ENCODE results near the gene TXNL4A.

The TXNL4A gene

DNA sequence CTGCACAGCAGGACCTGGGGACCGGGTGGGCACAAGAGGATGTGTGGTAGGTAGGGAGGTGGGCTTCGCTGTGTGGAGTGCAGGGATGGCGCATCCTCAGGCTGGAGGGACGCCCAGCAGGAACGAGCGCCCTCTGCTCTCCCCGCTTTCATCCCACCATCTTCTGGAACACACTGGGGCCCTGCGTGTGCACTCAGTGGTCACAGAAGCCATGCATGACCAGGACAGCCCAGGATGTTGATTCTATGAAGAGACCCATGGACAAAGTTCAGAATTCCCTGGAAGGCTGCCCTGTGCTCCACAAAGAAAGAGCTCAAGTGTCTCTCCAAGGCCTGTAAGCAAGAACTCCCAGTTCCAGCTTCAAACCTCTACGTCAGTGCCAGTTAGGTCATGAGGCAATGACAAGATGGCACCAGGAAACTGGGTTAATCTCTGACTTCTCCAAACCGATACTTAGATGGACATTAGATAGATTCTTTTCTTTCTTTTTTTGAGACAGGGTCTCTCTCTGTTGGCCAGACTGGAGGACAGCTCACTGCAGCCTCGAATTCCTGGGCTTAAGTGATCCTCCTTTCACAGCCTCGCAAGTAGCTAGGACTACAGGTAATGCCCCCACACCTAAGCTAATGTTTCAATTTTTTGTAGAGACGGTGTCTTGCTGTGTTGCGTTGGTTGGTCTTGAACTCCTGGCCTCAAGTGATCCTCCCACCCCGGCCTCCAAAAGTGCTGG, 40.3 kb downstream of the TXNL4A start:
- DNase-seq, result no peak

DNA sequence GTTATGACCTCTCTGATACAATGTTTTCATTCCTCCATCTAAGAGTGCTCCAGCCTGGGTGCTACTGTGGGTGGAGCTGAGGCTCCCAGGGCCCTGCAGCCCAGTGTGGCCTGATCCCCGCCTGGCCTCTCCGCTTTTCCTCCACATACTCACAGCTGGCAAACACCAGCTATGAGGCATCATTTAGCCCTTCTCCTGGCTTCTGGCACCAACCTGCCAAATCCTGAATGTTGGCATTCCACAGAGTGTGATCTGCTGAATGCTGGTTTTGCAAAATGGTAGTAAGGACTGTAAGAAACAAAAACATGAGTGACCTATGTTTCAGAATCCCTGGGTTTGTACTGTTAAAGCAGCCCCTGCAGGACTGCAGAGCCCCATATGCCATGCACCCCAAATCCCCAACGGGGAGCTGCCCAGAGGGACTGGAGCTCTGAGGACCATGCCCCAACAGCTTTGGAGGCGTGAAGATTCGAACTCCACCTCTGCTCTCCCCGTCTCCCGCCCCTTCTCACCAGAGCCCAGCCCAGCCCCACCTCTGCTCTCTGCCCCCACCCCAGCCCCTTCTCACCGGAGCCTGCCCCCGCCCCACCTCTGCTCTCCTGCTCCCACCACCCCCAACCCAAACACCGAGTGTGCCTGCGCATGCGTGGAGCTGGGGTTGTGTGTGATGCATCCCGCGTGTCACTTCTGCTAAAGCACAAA, 41.2 kb downstream of the TXNL4A start:
- no peak for DNase-seq

DNA sequence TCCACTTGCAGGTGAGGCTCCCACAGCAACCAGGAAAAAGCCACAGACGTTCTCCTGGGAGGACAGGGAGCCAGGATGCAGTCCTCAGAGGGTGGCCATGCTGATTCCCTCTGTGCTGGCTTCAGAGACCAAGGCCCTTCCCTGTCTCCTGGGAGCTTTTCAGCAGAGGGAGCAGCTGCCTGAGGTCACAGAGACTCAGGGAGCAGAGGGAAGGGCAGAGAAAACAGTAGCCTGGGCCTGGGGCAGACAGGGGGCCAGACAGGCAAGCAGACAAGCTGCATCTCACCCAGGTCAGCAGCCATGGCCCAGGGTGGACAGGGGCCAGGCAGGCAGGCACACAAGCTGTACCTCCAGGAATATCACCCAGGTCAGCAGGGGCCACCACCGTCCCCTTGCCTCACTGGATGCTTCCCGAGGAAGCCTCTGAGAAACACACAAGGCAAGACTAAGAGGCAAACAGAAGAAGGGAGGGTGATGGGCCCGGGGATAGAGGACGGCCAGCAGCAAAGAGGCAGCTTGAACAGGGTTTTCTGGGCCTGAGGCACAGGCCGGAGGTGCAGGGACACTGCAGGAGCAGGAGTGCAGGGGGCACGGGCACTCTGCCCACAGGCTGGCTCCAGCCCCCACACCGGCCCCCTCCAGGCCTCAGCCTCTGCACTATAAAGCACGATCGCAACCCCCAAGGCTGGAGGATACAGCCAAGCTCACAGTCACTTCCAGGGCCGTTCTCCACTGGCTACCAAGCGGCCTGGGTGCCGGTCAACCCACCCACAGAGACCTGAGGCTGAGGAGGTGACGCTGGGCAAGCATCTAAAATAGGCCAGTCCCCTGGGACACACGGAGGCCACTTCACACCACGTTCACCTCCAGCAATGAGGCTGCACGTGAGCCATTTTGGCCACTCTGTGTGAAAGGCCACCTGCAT, 43.0 kb downstream of the TXNL4A start:
- DNase-seq, result no peak

DNA sequence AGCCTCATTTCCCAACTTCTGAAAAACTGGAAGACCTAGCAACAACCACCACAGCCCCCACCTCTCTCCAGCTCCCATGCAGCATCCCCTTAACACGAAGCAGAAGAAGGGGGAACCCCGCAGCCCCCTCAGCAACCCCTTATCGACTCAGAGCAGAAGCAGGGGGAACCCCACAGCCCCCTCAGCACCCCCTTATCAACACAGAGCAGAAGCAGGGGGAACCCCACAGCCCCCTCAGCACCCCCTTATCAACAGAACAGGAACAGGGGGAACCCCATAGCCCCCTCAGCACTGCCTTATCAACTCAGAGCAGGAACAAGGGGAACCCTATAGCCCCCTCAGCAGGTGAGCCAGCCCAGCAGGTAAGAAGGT, 43.6 kb downstream of the TXNL4A start:
- DNase-seq, result no peak

DNA sequence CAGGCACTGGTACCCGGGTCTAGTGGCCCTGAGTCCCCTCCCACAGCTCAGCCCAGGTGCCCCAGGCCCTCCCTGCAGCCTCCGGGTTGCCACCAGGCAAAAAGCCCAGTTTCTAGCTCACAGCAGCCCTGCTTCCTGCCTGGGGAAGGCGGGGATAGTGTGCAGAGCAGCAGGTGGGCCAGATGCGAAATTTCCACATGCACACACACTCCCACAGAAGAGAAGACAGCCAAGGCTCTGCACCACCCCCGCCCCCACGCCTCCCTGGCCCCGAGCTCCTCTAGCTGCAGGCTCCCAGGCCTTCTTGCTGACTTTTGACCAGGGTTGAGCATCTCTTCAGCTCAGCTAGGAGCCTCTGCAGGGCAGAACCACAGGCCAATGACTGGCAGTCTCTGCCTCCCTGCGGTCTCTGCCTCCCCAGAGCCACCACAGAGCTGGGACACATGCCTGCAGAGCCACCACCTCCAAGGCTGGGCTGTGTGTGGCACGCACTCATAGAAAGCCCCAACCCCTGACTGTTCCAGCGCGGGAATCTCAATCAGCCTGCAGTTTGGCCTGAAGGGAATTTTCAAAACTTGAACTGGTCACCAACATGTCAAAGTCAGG, 44.1 kb downstream of the TXNL4A start:
- peak; percentile 13 for DNase-seq

DNA sequence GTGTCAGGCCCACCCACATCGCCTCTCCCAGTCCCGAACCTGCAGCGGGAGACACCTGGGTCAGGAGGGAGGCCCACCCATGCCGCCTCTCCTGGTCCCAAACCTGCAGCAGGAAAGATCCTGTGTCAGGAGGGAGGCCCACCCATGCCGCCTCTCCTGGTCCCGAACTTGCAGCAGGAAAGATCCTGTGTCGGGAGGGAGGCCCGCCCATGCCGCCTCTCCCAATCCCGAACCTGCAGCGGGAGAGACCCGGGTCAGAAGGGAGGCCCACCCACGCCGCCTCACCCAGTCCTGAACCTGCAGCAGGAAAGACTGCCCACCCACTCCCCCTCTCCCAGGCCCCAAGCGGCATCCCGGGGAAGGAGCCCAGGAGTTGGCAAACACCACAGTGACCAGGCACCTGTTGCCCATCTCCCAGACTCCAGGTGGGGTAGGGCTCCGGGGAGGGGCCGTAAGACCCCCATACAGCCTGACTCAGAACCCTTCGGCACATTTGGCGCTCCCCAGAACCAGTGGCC, 44.7 kb downstream of the TXNL4A start:
- no peak for DNase-seq

DNA sequence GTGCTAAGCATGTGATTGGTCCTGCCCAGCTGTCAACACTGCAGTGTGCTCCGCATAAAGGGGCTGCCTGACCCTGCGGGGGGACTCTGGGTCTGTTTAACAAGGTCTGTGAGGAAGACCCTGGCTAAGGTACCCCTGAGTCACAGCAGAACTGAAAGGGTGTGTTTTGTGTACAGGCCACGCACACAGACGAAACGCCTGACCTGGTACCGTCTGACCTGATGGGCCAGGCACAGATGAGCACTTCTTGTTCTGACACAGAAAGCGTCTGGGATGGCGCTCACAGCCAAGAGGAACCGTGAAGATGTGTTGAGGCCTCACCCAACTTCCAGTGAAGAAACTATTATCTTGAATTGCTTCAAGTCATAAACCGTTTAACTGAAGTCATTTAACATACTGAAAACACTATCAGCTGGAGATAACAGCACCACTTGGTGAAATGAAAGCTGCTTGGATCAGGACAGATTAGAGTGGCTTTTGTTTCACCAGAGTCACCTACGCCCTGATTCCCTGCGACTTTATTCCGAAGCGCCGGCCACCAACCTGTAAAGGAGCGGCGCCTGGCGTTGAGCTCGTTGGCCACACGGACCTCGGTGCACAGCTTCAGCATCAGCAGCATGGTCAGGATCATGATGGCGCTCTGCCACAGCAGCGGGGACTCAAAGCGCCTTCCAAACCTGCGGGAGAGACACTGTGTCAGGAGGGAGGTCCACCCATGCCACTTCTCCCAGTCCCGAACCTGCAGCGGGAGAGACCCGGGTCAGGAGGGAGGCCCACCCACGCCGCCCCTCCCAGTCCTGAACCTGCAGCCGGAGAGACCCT, 45.4 kb downstream of the TXNL4A start:
- no peak for DNase-seq

DNA sequence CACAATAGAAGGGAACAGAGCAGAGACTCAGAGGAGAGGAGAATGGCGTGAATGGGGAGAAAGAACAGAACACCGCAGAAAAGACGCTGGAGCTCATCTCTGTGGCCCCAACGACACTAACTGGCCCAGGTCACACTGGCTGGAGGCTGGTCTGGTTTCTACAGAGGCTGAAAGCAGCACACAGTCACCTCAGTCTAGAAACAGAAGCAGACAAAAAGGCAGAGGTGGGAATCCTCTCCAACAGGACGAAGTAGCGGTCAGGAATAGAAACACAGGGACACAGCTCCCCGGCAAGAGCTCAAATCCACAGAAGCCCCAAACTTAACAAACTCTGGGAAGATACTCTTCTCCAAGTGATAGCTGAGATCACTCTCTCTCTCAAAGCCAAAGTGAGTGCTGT, 46.2 kb downstream of the TXNL4A start:
- no peak for DNase-seq

DNA sequence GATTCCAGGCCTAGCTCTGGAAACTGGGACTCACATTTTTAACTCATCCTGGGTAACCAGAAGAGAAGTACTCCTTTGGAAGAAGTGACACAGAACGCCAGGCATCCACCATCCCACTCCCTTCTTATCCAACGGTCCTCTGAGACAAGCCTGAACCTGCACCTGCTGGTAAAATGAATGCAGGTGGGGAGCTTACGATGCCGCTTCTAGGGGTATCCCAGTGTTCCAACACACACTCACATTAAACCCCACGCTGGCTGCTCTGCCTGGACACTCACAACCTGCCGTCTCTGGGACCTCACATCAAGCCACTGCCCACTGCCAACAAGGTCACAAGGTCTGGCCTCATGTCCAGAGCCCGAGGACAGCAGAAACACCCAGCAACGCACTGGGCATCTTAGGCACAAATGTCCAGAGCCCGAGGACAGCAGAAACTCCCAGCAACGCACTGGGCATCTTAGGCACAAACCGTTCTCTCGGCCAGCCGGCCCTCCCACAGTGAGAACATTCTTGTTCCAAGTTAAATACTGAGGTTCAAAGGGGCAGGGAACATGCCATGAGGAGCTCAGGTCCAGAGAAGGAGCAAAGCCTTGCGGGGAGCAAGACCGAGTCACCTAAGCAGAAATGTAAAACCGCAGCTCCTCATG, 46.8 kb downstream of the TXNL4A start:
- DNase-seq, result no peak

DNA sequence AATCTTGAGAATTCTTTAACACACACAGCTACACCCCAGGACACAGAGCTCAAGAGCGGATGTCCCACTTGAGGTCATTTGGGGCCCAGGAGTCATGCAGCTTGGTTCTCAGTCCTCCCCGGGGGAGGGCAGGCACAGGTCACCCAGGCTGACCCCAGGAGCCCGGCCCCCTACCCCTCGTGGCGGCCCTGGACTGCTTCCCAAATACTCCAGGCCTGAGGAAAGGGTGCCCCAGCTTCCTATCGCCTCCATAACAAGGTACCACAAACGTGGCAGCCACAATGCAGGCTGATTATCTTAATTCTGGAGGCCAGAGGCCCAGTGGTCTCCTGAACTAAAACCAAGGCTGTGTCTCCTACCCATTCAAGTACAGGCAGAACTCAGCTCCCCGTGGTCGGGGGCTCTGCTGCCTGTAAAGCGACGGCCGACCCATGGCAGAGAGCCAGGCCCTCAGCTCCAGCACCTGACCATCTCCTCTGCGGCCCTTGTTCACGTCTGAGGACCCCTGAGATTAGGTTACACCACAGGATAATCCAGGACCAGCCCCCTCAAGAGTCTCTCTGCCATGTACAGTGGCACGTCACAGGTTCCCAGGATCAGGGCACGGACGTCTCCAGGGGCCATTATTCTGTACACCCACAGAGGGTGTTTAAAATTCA, 47.4 kb downstream of the TXNL4A start:
- no peak for DNase-seq

DNA sequence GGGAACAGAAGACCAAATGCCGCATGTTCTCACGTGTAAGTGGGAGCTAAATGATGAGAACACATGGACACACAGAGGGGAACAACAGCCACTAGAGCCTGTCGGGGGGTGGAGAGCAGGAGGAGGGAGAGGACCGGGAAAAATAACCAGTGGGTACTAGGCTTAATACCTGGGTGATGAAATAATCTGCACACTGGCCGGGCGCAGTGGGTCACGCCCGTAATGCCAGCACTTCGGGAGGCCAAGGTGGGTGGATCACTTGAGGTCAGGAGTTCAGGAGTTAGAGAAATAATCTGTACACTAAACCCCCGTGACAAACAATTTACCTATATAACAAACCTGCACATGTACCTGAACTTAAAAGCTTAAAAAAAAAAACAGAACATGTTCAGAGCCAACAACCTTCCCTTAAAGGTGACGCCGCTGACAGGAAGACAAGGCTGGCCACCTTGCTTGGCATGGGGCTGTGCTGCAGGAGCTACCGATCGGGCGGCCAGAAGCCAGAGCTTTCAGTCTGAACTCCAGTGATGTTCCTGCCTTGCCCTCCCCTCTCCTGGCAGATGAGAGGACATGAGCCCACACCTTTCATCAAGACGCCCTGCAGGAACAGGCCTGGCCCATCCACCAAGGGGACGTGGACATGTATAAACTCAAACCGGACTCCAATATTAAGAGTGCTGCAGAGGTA, 48.1 kb downstream of the TXNL4A start:
- no peak for DNase-seq

DNA sequence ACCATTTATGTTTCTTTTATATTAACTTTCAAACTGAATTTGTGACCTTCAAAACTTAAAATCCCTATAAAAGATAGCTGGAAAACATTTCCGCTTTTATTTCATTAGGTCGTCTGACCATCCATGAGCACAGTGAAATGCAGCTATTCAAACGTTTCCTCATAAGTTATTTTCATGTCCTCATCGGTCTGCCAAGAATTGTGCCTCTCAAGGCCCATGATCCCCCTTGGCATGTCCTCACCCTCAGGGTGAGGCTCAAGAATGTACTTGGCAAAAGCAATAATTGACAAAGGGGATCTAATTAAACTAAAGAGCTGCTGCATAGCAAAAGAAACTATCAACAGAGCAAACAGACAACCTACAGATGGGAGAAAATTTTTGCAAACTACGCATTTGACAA, 49.3 kb downstream of the TXNL4A start:
- DNase-seq, result no peak

DNA sequence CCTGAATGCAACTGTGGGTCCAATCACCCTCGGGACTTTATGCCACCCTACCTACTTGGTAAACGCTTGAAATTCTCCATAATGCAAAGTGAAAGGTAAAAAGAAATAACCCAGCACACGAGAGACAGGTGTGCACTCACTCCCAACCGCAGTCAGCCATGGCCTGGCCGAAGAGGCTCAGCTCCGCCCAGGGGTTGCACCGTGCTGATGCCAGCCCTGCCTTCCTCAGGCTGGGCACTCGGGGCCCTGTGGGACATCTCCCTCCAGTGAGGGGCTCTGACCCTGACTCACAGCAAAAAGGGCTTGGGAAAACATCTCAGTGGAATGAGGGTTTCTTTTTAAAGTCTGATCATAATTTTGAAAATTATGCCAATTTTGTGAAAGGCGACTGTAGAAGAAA, 50.2 kb downstream of the TXNL4A start:
- no peak for DNase-seq

DNA sequence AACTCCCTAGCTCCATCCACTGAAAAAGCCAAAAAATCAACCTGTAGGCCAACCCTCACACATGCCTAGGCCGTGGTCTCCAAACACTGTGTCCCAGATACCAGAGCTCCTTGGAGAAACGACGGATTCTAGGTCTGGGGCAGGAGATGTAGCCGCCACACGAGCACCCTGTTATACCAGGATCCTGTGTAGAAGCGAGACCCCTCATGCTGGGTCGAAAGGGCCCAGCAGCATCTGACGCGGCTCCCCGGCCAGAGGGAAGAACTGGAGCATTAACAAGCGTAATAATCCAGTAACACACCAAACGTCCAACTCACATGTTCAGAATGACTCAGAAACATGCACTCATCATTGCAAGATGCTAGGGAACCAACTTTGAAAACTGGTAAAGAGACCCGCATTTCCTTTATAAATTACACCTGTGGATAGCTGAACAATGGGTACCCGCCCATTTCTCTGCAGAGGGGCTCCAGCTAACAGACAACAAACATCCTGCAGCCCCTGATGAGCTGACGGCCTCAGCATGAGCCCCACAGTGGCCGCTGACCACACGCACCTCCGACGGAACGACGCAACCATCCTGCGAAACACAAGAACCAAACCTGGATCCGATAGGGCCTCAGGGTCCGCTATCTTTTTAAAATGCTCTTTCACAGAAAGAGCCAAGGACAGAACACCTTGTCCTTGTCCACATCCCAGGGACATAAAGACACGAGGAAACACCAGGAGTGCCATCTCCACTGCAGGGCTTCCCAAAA, 51.1 kb downstream of the TXNL4A start:
- no peak for DNase-seq

DNA sequence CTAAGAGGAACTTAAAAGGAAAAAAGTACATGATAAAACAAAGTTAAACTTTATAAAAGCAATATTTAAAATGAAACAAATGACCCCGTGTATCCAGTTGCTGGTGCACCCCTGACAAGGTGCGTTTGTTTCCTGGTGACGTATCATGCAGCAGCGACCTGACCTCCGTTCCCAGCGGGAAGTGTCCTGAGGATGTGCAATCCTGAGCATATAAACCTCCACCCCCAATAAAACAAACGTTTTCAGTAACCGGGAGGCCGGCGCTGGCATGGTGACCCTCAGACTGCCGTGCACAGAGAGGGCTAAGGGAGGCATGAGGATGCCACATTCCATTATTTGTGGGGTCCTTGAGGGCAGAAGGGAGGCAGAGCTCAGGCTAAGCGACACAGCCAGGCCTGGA, 51.7 kb downstream of the TXNL4A start:
- DNase-seq, result no peak

DNA sequence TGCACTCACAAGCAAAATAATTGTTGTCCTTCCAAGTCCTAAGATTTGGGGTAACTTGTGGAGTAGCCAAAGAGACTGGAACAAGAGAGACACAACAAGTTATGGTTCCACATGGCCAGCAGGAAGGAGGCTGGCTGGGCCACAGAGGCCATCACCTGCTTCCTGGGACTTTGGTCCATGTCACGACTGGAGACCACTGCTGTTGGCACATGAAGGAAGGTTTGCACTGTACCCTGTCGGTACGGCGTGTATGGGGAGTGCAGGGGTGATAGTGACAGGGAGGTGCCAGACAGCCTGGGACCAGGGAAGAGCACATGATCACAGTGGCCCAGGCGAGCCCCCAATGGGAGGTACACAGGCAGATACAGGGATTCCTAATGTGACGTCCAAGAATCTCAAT, 52.4 kb downstream of the TXNL4A start:
- DNase-seq, result no peak

DNA sequence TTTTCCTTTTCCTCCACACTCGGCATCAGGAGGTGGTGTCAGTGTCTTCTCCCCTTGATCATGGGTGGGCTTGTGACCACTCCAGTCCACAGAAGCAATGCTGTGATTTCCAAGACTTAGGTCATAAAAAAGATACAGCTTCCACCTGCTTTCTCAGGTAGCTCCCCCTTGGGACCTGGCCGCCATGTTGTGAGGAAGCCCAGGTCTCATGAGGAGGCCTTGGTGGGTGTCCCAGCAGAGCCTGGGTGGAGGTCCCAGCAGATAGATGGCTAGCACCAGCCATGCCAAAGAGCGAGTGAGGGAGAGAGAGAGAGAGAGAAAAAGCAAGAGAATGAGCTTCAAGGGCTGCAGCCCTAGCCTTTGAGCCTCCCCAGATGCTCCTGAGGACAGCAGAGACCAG, 52.9 kb downstream of the TXNL4A start:
- no peak for DNase-seq

DNA sequence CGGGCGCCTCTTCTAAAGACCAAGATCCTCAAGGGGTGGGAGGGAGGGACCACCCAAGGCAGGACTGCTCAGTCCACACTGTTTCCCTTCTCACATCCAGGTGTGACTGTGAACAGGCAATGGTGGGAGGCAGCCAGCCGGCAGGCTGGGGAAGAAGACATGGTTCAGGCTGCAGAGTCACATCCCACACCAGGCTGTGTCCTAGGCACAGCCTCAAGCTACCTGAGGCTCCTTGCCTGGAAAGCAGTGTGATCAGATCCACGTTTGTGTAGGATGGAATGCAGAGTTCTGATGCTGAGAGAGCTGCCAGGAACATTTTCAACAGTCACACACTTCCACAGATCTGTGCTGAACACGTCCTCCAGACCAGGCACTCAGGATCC, 53.3 kb downstream of the TXNL4A start:
- DNase-seq, result no peak

DNA sequence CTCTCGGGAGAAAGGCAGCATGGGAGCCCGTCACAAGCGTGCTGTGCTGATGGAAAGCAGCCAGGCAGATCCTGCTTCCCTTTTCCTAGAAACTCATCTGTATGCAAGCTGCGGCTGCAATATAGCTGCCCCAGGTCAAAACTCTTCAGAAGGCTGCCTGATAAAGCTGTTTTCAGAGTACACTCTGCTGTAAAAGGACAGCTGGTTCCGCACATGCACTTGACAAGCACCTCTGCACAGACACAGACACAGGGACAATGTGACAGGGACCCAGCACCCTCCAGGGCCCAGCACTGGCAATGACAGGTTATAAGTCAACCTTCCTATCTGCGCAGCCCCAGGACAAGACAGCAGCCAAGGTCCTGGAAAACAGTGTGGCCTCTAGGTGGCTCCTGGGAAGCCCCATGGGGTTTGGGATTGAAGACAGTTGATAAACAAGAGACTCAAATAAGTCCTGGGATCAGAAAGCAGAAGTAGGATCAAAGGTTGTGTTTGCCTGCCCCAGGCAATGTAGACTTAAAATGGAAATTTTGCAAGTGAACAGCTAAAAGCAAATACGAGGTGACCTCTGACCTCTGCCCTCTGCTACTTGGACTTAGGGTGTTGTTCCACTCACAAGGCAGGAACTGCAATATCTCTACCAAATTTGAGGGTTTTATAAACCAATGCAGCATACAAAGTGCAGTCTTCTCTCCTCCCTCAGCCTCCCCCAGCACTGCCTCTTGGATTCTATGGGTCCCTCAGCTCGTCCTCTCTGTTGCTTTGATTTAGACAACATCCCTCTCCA, 53.9 kb downstream of the TXNL4A start:
- no peak for DNase-seq

Data from CD4-positive, alpha-beta T cell treated with Interleukin-17A for 4 hours (primary cell).